Erythroblast (primary cell): Measurements from ENCODE around the gene CREB5.

Experiments
- GATA1 ChIP-seq: IDR thresholded peaks from 2 replicates; pipeline ENCODE4 v1.6.1; 2011; ENCODE audit warnings: low read depth, mild to moderate bottlenecking, control low read depth, low read length, moderate library complexity
- POLR2A ChIP-seq: IDR thresholded peaks from 2 replicates; pipeline ENCODE4 v1.6.1; 2011; ENCODE audit warnings: mild to moderate bottlenecking, low read length

GRCh38 chr7:28778786-28779185, 366.5 kb downstream of the CREB5 start:
- TF ChIP-seq POLR2A (no peak), GATA1 (no peak)
